ENCODE measurements around the gene TMEM95.

DNA sequence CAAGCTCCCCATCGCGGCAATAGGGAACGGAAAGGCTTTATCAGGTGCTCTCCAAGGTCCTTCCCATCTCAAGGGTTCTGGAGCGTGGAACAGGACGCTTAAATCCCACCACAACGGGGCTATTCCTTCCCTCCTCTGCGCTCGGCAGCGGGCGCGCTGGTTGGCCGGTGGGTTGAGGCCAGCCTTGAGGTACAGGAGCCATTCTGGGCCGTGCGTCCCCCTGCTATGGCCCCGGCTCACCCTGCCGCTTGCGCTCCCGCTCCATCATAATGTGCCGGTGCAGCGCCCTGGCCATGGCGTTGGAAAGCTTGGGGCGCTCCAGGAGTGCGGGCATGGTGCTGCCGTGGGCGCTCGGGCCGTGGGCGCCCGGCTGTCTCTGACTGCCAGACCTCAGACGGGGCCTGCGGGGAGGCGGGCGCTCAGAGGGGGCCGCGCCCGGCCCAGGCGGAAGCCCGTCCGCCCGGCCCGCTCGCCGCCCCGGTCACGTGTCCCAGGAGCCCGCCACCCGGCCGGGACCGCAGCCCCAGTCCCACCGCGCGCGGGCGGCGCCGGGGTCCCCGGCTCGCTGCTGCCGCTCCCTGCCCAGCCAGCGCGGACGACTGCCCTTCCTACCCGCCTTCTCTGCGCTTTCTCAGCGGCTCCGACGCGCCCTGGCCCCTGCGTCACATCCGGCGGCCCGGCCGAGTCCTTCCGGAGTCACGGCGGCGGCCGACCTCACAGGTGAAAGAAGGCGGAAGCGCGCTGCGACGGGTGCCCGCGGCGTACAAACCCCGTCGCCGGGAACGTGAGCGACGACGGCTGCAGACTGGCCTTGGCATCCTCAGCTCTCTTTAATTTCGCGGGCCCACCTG is 40.0 kb upstream of the TMEM95 start, which contains the start of gene GPS2:
- TF ChIP-seq, protein P1, sequence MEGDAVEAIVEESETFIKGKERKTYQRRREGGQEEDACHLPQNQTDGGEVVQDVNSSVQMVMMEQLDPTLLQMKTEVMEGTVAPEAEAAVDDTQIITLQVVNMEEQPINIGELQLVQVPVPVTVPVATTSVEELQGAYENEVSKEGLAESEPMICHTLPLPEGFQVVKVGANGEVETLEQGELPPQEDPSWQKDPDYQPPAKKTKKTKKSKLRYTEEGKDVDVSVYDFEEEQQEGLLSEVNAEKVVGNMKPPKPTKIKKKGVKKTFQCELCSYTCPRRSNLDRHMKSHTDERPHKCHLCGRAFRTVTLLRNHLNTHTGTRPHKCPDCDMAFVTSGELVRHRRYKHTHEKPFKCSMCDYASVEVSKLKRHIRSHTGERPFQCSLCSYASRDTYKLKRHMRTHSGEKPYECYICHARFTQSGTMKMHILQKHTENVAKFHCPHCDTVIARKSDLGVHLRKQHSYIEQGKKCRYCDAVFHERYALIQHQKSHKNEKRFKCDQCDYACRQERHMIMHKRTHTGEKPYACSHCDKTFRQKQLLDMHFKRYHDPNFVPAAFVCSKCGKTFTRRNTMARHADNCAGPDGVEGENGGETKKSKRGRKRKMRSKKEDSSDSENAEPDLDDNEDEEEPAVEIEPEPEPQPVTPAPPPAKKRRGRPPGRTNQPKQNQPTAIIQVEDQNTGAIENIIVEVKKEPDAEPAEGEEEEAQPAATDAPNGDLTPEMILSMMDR (IDR thresholded peaks at IDR 0.05), result no peak
- TF ChIP-seq POLR2A (IDR thresholded peaks at IDR 0.05), result peak; percentile 26 to 87

All from heart left ventricle (tissue), 13 donors.